ENCODE results near the gene SLC39A11.

DNA sequence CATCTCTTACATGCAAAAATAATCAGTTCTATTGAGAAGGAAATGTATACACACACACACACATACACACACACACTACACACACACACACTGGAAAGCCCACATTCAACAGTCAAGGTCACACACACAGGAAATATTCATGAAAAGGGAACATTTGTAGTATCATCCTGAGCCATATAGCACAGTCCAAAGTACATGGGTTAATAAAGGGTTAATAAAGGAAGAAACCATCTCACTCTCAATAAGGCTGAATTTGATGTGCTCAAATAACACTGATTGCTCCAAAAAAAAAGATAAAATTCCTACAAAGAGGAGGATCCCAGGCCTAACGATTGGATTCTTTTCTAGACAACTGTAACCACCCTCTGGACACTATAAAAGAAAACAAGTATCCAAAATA is 164.7 kb downstream of the SLC39A11 start:
- TF ChIP-seq NFIC (IDR thresholded peaks at IDR 0.05) (no peak), TAF1 (IDR thresholded peaks at IDR 0.05; ENCODE audit: low read depth) (no peak), RAD21 (IDR thresholded peaks at IDR 0.05; ENCODE audit: low read depth) (no peak), TEAD4 (IDR thresholded peaks at IDR 0.05) (no peak), FOXM1 (IDR thresholded peaks at IDR 0.05; ENCODE audit: borderline replicate concordance, low read depth) (no peak), TCF12 (IDR thresholded peaks at IDR 0.05; ENCODE audit: low read depth) (no peak), EGR1 (IDR thresholded peaks at IDR 0.05) (no peak), EP300 (IDR thresholded peaks at IDR 0.05; ENCODE audit: borderline replicate concordance) (no peak), YY1 (IDR thresholded peaks at IDR 0.05; ENCODE audit: low read depth) (no peak), CEBPB (IDR thresholded peaks at IDR 0.05) (no peak)
- TF ChIP-seq, protein P1, sequence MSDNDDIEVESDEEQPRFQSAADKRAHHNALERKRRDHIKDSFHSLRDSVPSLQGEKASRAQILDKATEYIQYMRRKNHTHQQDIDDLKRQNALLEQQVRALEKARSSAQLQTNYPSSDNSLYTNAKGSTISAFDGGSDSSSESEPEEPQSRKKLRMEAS (IDR thresholded peaks at IDR 0.05), result no peak
- TF ChIP-seq, protein P2, sequence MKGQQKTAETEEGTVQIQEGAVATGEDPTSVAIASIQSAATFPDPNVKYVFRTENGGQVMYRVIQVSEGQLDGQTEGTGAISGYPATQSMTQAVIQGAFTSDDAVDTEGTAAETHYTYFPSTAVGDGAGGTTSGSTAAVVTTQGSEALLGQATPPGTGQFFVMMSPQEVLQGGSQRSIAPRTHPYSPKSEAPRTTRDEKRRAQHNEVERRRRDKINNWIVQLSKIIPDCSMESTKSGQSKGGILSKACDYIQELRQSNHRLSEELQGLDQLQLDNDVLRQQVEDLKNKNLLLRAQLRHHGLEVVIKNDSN (IDR thresholded peaks at IDR 0.05), result no peak
- TF ChIP-seq, protein P3, sequence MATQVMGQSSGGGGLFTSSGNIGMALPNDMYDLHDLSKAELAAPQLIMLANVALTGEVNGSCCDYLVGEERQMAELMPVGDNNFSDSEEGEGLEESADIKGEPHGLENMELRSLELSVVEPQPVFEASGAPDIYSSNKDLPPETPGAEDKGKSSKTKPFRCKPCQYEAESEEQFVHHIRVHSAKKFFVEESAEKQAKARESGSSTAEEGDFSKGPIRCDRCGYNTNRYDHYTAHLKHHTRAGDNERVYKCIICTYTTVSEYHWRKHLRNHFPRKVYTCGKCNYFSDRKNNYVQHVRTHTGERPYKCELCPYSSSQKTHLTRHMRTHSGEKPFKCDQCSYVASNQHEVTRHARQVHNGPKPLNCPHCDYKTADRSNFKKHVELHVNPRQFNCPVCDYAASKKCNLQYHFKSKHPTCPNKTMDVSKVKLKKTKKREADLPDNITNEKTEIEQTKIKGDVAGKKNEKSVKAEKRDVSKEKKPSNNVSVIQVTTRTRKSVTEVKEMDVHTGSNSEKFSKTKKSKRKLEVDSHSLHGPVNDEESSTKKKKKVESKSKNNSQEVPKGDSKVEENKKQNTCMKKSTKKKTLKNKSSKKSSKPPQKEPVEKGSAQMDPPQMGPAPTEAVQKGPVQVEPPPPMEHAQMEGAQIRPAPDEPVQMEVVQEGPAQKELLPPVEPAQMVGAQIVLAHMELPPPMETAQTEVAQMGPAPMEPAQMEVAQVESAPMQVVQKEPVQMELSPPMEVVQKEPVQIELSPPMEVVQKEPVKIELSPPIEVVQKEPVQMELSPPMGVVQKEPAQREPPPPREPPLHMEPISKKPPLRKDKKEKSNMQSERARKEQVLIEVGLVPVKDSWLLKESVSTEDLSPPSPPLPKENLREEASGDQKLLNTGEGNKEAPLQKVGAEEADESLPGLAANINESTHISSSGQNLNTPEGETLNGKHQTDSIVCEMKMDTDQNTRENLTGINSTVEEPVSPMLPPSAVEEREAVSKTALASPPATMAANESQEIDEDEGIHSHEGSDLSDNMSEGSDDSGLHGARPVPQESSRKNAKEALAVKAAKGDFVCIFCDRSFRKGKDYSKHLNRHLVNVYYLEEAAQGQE (IDR thresholded peaks at IDR 0.05; ENCODE audit: low read depth), result no peak
